CD4-positive, alpha-beta T cell (primary cell): ENCODE measurements around the gene UBE2M. TPM values are rescaled to one million over a fixed set of nuclear protein-coding genes. Genes with fewer than 3 reads are reported as not detected.
"Not testable (repeated sequence)": the region's sequence is repeated elsewhere in the genome, so short reads cannot be mapped to it uniquely, and the experiment has no call there.

Experiments used
- ATAC-seq: fragments of 200-7000 bp; cut with Tn5 transposase; one replicate; pipeline ENCODE4 v1.10.0; 2022; ENCODE audit warnings: mild to moderate bottlenecking; ENCODE audit not compliant: poor library complexity
- CTCF ChIA-PET: fragments of 350-600 bp; sonication (Branson Sonifier 250); formaldehyde crosslinking; loops from one replicate; lab custom pipeline; 2021; ENCODE audit warnings: antibody characterized with exemption, inconsistent platforms; lab: Charles Lee
- POLR2A ChIA-PET: fragments of 350-600 bp; sonication (Branson Sonifier 250); formaldehyde crosslinking; loops from one replicate; lab custom pipeline; 2021; ENCODE audit warnings: antibody characterized with exemption, inconsistent platforms; lab: Charles Lee
- DNase-seq, 14 experiments: peaks; one replicate each; pipeline ENCODE4 v3.0.0-alpha.2; 2013 to 2020; ENCODE audit warnings: mixed read lengths in 2 of 14
- H3K27ac ChIP-seq, 2 donors: one replicate each; pipeline versions ENCODE4 v1.5.1 to v1.7.0; 2013; ENCODE audit warnings: low read length in 2 of 2, low read depth in 1 of 2, mild to moderate bottlenecking in 1 of 2
- H3K27me3 ChIP-seq, 2 experiments: 1 replicate in 1 of 2; 2 replicates in 1 of 2; pipeline versions ENCODE4 v1.6.1 to v1.7.0; 2013; ENCODE audit warnings: low read length in 2 of 2, control low read depth in 1 of 2, mild to moderate bottlenecking in 1 of 2, moderate library complexity in 1 of 2; ENCODE audit not compliant: insufficient read depth in 2 of 2, control insufficient read depth in 1 of 2
- H3K36me3 ChIP-seq: one replicate; pipeline ENCODE4 v1.6.1; 2013; ENCODE audit warnings: low read length, control low read depth; ENCODE audit not compliant: insufficient read depth
- H3K4me1 ChIP-seq: one replicate; pipeline ENCODE4 v1.6.1; 2013; ENCODE audit warnings: low read length, control low read depth; ENCODE audit not compliant: insufficient read depth
- H3K4me3 ChIP-seq: one replicate; pipeline ENCODE4 v1.5.1; 2013; ENCODE audit warnings: mild to moderate bottlenecking, low read length, moderate library complexity
- H3K9me3 ChIP-seq, 2 experiments: 1 replicate in 1 of 2; 2 replicates in 1 of 2; pipeline versions ENCODE4 v1.6.1 to v1.7.0; 2013; ENCODE audit warnings: low read length in 2 of 2, mild to moderate bottlenecking in 2 of 2, control low read depth in 1 of 2, moderate library complexity in 1 of 2; ENCODE audit not compliant: control insufficient read depth in 1 of 2, insufficient read depth in 1 of 2
- H3K27ac Mint-ChIP-seq: one replicate; pipeline ENCODE4 v1.8.0; 2020; ENCODE audit warnings: mixed read lengths
- H3K27me3 Mint-ChIP-seq: one replicate; pipeline ENCODE4 v1.8.0; 2021; ENCODE audit warnings: mixed read lengths
- H3K36me3 Mint-ChIP-seq: one replicate; pipeline ENCODE4 v1.8.0; 2021; ENCODE audit warnings: low read depth, mixed read lengths
- H3K4me1 Mint-ChIP-seq: one replicate; pipeline ENCODE4 v1.8.0; 2021; ENCODE audit warnings: low read depth, mixed read lengths
- H3K4me3 Mint-ChIP-seq: one replicate; pipeline ENCODE4 v1.8.0; 2020; ENCODE audit warnings: mild to moderate bottlenecking, mixed read lengths
- H3K9me3 Mint-ChIP-seq: one replicate; pipeline ENCODE4 v1.8.0; 2020; ENCODE audit warnings: mixed read lengths
- CTCF ChIP-seq: fragments of 200-600 bp; IDR thresholded peaks from one replicate; pipeline ENCODE4 v1.8.0; 2022; ENCODE audit warnings: antibody characterized with exemption, mild to moderate bottlenecking
- intact Hi-C, 2 experiments: fragments of 100-400 bp; cut with DNase I in 1 of 2; cut with micrococcal nuclease in 1 of 2; formaldehyde crosslinking; loops; one replicate each; pipeline versions ENCODE4 v1.15.1 to v1.9.0; 2023 to 2025; cut with DNase I, micrococcal nuclease
- total RNA-seq, 174 experiments: library from RNA in 2 of 174; stranded (reverse) in 2 of 174; gene quantifications; one replicate each; pipeline ENCODE4 v1.2.3 and lab custom pipeline; 2021 to 2026

UBE2M gene
- total RNA-seq, 2 experiments from 2014 or later = 29.0 to 31.0 TPM

DNA sequence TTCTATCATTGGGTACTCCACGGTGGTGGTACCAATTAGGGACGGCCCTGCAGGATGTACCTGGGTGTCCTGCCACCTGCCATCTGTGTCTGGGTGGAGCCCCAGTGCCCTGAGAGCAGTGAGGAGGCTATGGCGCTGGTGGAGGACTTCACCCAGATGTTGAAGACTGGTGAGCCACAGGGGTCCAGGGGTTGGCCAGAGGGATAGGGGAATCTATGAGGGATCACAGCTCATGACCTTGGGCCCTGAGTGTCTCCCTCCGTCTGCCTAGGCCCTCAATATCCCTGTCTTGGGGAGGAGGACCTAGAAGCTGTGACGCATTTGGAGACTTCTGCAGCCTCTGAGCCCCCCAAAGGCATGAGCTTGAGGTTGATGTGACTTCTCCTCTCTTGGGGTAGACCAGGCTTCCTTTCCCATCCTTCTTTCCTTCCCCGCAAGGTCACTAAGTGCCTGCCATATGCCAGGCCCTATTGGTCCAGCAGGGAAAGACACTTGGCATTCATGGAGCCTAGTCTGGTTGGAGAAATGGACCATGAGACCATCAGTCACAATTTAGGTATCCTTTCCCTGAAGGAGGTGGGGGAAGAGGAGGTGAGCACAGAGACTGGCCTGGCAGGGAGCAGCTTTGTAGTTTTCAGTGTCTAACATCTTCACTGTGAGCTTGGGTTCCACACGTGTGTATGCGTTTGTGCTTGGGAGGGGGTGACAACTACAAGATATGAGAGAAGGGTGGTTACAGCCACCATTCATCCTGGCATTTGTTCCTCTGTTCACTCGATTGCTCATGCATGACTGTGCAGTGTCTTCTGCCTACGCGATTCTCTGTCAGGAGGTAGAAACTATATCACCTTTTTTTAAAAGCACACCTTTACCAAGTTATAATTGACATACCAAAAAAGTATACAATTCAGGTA, 19.9 kb upstream of the UBE2M start:
- ChIA-PET POLR2A (interaction anchor here (1.5 to 3.1 kb wide), 2 partner anchors 58 to 64 kb away, joined by 4 to 7 read pairs; no protein-coding TSS in a partner anchor), CTCF (interaction anchor here (2.0 kb wide), 1 partner anchor 59 kb away, joined by 8 read pairs; the partner anchor contains the start of gene ZBTB45)
- no peaks in the 10 kb centered on the region for H3K9me3 Mint-ChIP-seq
- no peak overlapping the region for H3K27ac Mint-ChIP-seq
- H3K4me3 ChIP-seq = no peak overlapping the region
- H3K27ac ChIP-seq = no peak overlapping the region
- H3K4me1 Mint-ChIP-seq = peaks cover 45% of the 10 kb centered on the region
- peaks cover 19% of the 10 kb centered on the region for H3K36me3 ChIP-seq
- H3K36me3 Mint-ChIP-seq = peaks cover 24% of the 10 kb centered on the region
- H3K4me1 ChIP-seq = peaks cover 35% of the 10 kb centered on the region
- TF ChIP-seq CTCF = no peak
- intact Hi-C loops = no loop called here
- H3K27me3 Mint-ChIP-seq = no peaks in the 10 kb centered on the region
- H3K4me3 Mint-ChIP-seq = peak overlapping the region; percentile 34
- H3K9me3 ChIP-seq = no peaks in the 10 kb centered on the region
- ATAC-seq (no peak), DNase-seq (peak in 1 of 14 experiments; percentile 22)
- H3K27me3 ChIP-seq = no peaks in the 10 kb centered on the region

- Mint-ChIP-seq H3K36me3 (peaks cover 21% of the 10 kb centered on the region), H3K4me3 (peak overlapping the region; percentile 8), H3K4me1 (peaks cover 50% of the 10 kb centered on the region)
- H3K27me3 ChIP-seq, H3K9me3 ChIP-seq, H3K27ac Mint-ChIP-seq, H3K9me3 Mint-ChIP-seq, DNase-seq, H3K27me3 Mint-ChIP-seq, ATAC-seq, H3K27ac ChIP-seq, H3K4me3 ChIP-seq: not testable (repeated sequence)
- intact Hi-C loops = loop anchor here in 1 of 2 experiments (2.0 kb wide), 1 partner anchor 59 kb away; the partner anchor contains the start of gene ZBTB45
- ChIA-PET POLR2A (interaction anchor here (1.5 to 3.1 kb wide), 2 partner anchors 57 to 64 kb away, joined by 4 to 7 read pairs; no protein-coding TSS in a partner anchor), CTCF (interaction anchor here (2.0 kb wide), 1 partner anchor 58 kb away, joined by 8 read pairs; the partner anchor contains the start of gene ZBTB45)
- Histone ChIP-seq H3K4me1 (peaks cover 42% of the 10 kb centered on the region), H3K36me3 (peaks cover 14% of the 10 kb centered on the region)
Measured at GRCh38 chr19:58577581-58577980, 19.2 kb upstream of the UBE2M start.

DNA sequence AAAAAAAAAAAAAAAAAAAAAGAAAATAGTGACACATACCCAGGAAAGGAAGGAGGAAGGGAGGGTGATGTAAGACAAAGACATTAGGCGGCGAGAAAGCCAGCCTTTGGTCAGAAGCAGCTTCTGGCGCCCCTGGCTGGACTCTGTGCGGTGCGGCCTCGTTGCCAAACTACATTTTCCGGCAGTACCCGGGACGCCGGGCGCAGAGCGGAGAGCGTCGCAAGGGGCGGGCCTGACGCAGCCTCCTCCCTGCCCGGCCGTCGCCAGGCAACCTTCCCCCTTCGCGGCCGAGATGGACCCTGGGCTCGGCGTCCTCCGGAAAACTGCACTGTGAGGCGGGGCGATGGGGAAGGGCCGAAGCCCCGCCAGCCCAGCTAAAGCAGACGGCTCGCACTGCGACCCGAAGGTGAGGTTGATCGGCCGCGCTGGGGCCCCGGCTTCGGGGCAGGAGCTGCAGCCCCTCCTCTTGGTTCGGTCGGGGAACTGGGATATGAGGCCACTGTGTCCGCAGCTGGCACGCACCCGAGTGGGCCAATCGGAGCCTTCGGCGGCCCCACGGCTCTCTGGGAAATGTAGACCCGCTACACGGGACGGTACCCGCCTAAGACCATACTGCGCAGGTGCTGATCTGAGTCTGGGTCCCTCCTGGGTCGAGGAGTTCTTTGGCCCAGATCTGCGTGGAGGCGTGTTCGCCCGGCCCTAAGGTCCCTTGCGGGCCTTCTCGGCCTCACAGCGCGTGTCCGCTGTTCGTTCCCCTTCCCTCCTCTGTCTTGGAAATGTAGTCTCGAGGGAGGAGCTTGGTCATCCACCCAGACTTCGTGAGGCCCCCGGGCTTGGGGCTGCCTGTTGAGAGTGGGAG, 17.0 kb upstream of the UBE2M start:
- Mint-ChIP-seq H3K4me3 (peak overlapping the region; percentile 89), H3K36me3 (peaks cover 13% of the 10 kb centered on the region), H3K4me1 (peaks cover 53% of the 10 kb centered on the region), H3K27ac (peak overlapping the region; percentile 96), H3K9me3 (no peaks in the 10 kb centered on the region), H3K27me3 (no peaks in the 10 kb centered on the region)
- Histone ChIP-seq H3K27ac (peak overlapping the region; percentile 91 to 98), H3K4me3 (peak overlapping the region; percentile 91), H3K36me3 (peaks cover 10% of the 10 kb centered on the region), H3K9me3 (no peaks in the 10 kb centered on the region), H3K27me3 (no peaks in the 10 kb centered on the region), H3K4me1 (peaks cover 49% of the 10 kb centered on the region)
- ATAC-seq (peak; percentile 23), DNase-seq (peak; percentile 47 to 92 (median 66))
- TF ChIP-seq CTCF = no peak
- POLR2A ChIA-PET = interaction anchor here (0.7 to 2.0 kb wide), 9 partner anchors 13 to 271 kb away, joined by 3 to 27 read pairs (median 8); partner anchors contain the start of genes CHMP2A, ERVK3-1, TRIM28 and ZBTB45
- CTCF ChIA-PET = interaction anchor here (1.0 to 2.2 kb wide), 3 partner anchors 31 to 62 kb away, joined by 3 to 22 read pairs (median 15); partner anchors contain the start of genes TRIM28 and ZBTB45
- intact Hi-C loops = loop anchor here (2.0 kb wide), 2 partner anchors 57 to 61 kb away; partner anchors contain the start of gene ZBTB45 (in 1 of the 2)
